GM21515 (cell line): ENCODE data around the gene SIGLEC6.

Experiments
- ATAC-seq: cut with Tn5 transposase; IDR thresholded peaks from one replicate; pipeline ENCODE4 v1.9.1; 2021; ENCODE audit not compliant: unreplicated experiment

Gene SIGLEC6

DNA sequence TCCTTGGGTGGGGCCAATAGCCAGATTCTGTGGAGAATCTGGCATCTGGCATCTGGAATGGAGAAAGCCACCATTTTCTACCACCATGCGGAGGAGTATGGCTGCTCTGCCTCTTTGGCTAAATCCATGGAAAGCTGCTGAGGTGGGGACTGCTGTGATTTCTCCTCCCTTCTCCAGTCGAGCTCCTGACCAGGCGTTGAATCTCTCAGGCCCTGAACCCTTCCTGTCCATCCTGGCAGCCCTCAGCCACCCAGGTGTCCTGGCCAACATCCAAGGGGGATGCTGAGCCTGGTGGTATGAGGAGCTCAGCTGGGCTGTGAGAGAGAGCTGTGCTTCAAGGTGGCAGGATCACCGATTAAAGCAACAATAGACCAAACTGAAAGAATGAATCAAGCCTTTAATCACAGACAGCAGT lies 17.4 kb upstream of the SIGLEC6 start:
- no peak for ATAC-seq

DNA sequence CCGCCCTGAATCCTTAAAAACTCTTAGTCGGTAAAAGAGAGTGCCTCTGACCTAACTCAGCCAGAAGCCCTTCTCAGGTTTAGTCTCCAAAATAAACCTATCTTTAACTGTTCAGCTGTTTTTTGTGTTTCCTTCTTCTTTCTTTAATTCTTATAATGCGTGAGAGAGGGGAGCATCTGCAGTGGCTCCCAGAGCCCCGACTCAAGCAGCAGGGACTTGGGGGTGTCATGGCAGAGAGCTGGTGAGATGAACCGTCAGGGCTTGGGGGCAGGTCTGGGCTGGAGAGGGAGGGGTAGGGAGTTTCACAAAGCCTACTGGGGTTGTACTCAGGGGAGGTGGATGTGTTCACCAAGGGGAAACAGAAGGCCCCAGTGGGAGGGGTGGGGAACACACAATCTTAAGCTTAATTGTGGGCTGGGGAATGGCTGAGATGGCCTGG lies 16.8 kb upstream of the SIGLEC6 start:
- ATAC-seq = no peak

DNA sequence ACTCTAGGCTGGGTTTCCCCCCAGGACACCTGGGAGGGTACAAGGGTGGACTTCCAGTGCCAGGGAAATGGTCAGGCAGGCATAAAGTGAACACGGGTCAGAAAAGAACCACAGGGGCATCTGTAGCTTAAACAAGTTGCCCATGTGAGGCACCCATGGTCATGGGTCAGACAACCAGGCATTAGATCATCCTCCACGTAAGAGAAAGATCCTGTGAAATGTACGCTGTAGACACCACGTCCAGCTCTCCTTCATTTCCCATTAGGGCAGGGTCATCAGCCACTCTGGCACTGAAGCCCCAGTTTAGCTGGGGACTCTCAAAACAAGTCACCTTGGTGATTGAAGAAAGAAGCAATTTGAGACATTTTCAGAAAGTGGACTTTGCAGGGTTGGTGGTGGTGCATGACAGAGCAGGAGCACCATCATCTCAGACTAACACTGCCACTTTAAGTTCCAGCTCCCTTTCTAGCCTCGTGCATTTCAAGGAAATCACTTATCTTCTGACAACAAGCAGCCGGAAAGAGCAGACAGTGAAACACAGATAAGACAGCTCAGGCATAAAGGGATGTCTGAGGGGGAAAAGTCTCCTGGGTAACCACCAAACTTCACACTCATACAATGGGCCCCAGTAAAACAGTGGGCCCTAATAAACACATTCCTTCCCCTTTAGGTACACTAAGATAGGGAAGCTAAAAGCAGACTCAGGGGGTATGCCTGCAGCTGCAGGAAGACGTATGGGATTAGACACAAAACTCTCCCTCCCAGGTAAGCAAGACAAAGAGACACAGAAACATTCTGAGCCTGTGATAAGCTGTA lies 16.1 kb upstream of the SIGLEC6 start:
- ATAC-seq = no peak

DNA sequence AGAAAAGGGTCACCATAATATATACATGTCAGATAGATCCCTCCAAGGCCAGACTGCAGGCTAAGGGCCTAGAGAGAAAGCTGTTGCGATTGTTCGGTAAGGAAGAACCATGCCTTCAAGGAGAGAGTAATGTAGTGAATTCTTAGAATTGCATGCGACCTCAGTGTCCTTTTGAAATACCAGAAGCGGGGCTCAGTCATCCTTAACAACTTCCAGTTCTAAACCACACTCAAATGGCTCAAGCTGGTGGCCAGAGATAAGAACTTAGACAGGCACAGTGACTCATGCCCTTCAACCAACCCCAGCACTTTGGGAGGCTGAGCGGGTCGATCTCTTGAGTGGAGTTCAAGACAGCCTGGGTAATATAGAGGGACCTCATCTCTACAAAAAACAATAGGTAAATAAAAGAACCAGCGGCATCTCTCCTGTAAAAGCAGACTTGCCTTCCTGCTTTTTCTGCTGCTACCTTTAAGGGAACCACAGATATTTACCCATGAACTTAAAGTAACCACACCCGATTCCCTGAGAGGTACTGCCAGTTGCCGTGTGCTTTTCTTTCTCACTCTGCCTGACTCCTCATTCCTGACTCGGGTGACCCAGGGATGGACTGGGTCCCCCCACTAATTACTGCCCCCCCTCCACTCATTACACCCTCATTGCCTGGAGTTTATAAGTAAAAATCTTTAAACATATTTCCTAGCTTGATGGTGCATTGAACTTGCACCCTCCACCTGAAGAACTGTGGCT lies 15.4 kb upstream of the SIGLEC6 start:
- no peak for ATAC-seq

DNA sequence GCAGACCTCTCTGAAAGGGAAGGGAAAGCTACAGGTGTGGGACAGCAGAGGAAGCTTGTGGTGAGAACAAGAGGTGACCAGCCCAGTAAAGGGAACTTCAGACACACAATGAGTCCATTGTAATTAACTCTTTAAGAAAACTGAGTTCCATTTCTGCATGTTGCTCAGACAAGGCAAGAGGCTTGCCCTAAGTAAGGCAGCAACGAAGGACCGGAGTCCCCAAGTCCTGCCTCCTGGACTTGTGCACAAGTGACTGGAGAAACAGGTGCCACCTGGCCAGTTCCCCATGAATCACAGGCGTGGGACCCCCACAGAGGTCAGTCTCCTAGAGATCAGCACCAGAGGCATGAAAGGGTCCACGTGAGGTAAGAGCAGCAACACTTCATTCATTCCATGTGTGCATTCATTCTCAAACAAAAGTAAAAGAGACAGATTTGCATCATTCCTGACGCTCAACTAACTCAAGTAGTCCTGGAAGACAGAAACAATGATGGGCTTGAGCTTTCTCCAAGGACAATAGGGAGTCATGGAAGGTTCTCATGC lies 14.7 kb upstream of the SIGLEC6 start:
- no peak for ATAC-seq

DNA sequence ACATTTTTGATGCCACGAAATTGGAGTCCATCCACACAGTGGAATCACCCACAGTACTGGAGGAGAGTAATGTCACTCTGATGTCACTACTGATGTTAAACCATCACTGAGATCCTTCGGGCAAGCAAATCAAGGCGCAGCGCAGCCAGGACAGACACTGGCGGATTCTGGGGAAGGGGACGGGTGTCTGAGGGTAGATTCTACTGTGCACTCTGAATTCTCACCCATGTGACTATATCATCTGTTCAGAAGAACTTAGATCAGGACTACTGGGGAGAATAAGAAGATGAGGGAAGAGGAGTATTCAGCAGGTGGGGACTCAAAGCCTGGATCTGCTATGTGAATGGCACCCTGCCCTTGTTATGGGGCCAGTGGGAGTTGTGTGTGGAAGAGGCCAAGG lies 12.6 kb upstream of the SIGLEC6 start:
- no peak for ATAC-seq

DNA sequence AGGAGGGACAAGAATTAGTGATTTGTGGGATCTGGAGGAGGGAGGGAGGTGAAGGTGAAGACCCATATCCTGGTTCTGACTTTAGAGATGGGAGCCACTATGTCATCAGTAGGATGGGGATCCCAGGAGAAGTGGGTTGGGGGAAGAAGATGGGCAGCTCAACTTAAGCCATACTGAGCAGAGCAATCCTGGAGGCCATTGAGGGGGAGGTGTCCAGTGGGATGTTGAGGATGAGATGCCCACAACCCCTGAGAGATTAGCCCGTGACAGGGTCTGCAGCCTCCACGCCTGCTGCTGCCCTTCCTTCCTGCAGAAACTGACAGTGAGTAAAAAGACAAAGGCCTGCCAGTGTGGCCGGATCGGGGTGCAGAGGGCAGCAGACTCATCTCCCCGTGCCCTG lies 11.2 kb upstream of the SIGLEC6 start:
- ATAC-seq = no peak

DNA sequence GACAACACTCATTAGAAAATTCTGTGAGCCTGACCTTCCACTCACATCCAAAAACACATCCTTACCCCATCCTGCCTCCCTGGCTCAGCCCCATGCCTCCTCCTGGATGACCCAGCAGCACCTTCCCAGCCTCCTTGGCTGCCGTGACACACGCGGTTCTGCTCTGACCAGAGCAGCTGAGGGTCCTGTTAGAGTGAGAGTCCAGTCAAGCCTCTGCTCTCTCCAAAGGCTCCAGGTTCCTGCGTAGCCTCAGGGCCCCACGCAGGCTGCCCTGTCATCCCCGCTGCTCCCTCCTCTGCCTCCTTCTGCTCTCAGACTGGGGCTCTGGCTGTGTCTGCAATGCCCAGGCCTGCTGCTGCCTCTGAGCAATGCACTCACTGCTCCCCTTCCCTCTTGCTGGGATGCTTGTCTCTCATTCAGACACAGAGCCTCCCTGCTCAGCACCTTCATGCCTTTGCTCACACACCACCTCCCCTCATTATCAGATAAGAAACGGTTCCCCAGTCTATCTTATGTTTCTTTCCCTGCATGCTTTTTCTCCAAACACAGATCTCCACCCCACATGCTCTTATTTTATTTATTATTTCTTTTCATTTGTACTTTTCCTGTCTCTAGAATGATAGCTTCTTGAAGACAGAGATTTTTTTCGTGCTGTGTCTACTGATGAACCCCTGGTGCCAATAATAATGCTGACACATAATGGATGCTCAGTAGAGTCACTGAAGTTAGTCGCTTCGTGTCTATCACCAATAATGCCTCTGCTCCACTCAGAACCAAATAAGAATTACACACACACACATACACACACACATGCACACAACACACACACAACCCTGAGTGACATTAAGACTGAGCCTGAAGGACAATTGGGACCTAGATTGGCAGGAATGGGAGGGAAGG lies 10.2 kb upstream of the SIGLEC6 start:
- ATAC-seq = no peak

DNA sequence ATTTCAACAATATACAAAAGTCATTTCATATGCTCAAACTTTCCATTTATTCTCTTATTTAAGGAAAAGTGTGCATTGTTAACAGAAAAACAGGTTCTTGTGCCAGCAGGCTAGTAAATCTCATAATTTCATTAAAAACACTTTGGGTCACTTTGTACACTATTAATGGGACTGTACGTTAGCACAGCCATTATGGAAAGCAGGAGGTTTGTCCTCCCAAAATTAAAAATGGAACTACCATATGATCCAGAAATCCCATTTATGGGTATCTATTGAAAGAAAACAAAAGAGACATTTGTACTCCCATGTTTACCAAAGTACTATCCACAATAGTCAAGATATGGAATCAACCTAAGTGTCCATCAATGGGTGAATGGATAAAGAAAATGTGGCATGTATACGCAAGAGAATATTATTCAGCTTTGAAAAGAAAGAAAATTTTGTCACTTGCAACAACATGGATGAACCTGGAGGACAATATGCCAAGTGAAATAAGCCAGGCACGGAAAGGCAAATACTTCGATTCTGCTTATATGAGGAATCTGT lies 8.4 kb upstream of the SIGLEC6 start:
- ATAC-seq = no peak

DNA sequence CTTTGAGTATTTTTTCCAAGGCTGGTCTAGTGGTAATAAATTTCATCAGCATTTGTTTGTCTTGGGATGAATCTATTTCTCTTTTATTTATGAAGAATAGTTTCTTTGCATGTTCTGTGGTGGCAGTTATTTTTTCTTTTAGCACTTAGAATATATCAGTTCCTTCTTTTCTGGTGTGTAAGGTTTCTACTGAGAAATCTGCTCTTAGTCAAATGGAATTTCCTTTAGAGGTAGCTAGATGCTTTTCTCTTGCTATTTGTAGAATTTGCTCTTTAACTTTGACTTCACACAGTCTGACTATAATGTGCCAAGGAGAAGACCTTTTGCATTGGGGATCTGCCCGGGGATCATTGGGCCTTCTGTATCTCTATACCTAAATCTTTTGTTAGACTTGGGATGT lies 4.1 kb upstream of the SIGLEC6 start:
- no peak for ATAC-seq

DNA sequence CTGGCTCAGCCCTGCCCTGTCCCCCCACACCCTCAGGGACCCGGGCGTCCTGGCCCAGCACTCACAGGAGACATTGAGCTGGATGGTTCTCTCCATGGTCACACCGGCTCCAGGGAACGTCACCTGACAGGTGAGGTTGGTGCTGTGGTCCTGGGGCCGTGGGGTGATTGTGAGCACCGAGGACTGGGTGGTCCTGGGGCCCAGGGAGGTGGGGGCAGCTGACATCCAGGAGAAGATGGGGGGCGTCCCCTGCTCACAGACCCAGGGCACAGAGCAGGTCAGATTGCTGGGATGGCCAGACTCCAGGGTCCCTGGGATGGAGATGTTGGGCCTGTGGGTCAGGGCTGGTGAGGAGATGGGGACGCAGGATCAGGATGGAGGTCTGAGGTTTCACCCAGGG lies 854 bp downstream of the SIGLEC6 start:
- no peak for ATAC-seq

DNA sequence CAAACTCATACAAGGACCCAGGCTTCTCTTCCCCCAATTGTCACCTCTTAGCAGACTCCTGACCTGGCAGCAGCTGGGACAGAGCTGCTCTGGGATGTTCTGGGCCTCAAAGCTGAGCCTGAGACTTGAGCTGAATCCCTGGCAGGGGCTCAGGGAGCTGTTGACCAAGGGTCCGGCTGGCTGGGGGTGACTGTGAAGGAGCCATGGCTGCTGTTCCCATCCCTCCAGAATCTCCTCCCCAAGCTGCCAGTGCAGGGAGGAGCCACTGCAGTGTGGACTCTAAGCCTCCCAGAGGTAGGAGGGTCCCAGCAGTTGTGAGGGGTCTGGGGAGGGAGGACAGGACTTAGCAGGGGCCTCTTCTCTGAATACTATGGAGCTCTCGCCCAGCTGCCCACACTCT lies 2.2 kb downstream of the SIGLEC6 start:
- no peak for ATAC-seq

DNA sequence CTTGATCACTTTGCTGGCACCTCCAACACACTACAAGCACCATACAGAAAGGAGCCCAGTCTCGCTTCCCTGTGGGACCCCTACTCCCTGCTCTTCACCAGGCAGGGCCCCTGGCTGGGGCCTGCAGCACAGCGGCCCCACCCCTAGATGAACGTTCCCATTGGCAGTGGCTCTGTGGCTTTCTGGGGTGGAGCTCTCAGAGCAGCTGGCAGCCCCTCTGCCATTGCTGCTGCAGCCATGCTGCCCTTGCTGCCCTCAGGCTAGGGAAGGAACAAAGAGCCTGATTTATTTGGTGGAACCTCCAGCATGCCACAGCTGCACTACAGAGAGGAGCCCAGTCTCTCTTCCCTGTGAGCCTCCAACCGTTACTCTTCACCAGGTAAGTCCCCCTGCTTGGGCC lies 5.8 kb downstream of the SIGLEC6 start:
- no peak for ATAC-seq

DNA sequence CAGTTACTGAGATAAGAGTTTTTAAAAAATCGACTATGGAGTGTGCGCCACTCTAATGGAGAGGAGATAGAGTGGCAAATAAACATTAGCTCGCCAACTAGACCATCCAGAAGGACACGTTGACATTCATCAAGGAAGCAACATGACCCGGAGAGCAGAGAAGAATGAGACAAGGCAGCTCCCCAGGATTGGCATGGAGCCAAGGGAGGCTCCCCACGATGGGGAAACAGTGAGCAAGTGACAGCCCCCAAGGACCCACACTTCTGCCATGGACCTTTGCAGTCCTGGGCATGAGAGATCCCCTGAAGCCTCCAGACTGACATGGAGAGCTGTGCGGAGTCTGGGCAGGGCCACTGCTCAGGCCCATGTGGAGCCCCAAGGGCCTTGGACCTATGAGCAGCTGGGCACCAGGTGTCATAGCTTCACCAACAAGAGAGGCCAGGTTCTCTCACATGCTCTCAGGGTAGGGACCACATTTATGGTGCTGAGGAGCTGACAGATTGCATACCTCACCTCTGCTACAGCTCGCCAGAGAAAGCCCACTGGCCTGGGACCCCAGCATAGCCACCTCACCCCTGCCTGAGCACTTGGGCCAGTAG lies 6.7 kb downstream of the SIGLEC6 start:
- no peak for ATAC-seq

DNA sequence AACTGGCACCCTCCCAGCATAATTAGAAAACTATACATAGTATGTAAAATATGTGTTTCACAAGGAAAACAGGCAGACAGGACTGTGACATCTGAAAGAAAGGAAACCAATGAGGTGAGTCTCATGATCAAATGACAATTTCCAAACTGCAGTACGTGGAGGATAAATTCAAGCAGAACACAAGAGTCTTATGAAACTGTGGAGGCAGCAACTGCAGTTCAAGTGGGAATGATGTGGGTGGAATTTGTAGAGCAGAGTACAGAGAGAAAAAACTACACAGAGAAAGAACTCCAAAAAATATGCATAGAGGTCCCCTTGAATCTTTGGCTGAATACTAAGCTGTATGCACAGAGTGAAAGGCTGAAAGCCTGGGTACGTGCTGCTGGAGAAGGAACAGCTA lies 9.7 kb downstream of the SIGLEC6 start:
- ATAC-seq = no peak

DNA sequence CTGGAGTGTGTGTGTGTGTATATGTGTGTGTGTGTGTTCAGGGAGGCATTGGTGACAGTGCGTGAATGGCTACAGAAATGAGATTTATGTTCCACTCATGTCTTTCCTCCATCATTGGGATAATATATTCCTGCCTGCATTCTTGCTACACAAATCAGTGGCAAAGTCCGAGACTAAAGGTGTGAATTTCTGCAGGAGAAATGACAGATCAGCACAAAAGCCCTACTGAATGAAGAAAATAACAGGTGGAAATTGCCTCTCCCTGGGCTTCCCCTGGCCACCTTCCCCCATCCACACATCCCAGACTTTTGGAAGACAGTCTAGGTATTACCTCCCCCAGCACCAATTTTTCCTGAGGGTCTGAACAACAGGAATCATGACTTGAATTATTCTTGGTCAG lies 10.1 kb downstream of the SIGLEC6 start:
- no peak for ATAC-seq

DNA sequence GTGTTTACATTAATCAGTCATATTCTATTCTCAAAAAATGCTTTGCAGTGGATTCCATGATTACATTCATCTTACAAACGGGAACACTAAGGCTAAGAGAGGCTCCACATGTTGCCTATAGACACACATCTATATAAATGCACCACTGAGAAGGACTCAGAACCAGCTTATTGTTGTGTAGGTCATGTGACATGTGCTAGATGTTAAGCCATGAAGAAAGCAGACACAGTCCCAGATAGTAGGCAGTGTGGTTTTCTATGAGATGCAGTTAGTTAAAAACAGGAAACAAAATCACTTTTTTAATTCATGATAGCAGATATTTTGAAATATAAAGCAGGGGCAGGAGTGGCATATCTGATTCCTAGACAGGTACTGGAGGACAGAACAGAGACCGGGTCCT lies 10.7 kb downstream of the SIGLEC6 start:
- no peak for ATAC-seq

DNA sequence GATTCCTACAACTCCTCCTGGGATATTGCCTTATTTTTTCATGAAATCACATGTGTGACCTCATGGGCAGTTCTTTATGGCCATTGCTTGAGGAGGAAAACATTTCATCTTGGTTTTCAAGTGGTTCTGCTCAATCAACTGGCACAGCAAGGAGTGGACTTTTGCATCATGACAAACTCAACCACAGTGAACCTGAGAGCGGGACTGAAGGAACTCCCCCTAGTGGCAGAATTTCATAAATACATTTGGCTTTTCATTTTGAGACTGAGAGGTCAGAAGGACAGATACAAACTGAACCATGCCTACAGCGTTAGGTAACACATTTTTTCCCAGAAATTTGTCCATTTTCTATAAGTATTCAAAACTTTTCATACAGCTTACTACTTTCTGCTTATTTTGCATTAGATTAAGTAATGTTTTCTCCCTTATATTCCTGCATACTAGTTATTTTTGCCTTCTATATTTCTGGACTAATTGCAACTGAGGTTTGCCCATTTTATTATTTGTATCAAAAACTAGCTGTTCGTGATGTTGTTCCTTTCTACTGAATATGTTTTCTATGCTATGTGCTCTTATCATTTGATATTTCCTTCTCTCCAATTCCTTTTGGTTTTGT lies 16.5 kb downstream of the SIGLEC6 start:
- no peak for ATAC-seq

DNA sequence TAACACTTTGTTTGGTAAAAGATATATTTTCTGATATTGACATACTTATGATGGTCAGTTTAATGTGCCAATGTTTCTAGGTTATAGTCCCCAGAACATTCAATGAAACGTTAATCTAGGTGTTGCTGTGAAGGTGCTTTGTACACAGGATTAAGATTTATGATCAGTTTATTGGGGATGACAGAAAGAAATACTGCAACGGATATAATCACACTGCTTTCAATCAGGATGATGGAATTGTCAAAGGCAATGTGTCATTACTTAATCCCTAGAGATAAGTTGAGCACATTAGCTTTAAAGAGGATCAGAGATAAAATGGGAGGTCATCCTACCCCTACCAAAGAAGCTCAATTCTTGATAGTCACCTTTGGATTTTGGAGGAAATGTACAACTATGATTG lies 17.5 kb downstream of the SIGLEC6 start:
- ATAC-seq = no peak

DNA sequence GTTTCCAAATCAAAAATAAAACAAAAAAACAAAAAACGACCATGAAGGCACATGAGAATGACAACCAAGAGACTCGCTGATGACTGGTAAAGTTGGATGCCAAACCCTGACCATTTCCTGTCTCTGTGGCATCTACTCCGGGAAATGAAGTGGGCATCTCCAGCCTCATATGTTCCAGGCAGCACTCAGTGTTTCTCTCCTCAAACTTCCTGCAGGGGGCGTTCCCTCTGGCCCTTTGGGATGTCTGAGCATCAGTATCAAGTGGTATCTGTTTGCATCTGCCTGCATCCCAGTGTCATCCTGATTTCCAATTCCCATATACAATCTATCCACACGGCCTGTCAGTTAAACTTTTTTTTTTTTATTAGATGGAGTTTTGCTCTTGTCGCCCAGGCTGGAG lies 20.1 kb downstream of the SIGLEC6 start:
- ATAC-seq = no peak
